Central memory CD4-positive, alpha-beta T cell (primary cell): ENCODE data around the gene SMYD3.
"Not testable (repeated sequence)": the region's sequence is repeated elsewhere in the genome, so short reads cannot be mapped to it uniquely, and the experiment has no call there.

Experiments used
- DNase-seq: peaks from one replicate; pipeline ENCODE4 v3.0.0; 2022

Gene SMYD3

GRCh38 chr1:245972476-245972875 is 534.6 kb downstream of the SMYD3 start:
- DNase-seq = no peak

GRCh38 chr1:245971711-245972085 is 535.4 kb downstream of the SMYD3 start:
- no peak for DNase-seq

- not testable (repeated sequence) for DNase-seq
These were observed 535.9 kb downstream of the SMYD3 start for GRCh38 chr1:245971076-245971710.

- no peak for DNase-seq
These were observed 537.8 kb downstream of the SMYD3 start for GRCh38 chr1:245969283-245969682.

- no peak for DNase-seq
These were observed 538.3 kb downstream of the SMYD3 start for GRCh38 chr1:245968775-245969174.

- DNase-seq = no peak
These were observed 541.7 kb downstream of the SMYD3 start for GRCh38 chr1:245965398-245965797.

GRCh38 chr1:245963649-245964048 is 543.4 kb downstream of the SMYD3 start:
- no peak for DNase-seq

- no peak for DNase-seq
These were observed 544.6 kb downstream of the SMYD3 start for GRCh38 chr1:245962453-245962852.

- DNase-seq = no peak
These were observed 545.9 kb downstream of the SMYD3 start for GRCh38 chr1:245961137-245961540.

- no peak for DNase-seq
These were observed 546.9 kb downstream of the SMYD3 start for GRCh38 chr1:245960171-245960570.

GRCh38 chr1:245958016-245958415 is 549.1 kb downstream of the SMYD3 start:
- no peak for DNase-seq

- no peak for DNase-seq
These were observed 549.7 kb downstream of the SMYD3 start for GRCh38 chr1:245957427-245957826.

GRCh38 chr1:245956225-245956624 is 550.9 kb downstream of the SMYD3 start:
- peak; percentile 44 for DNase-seq

- DNase-seq = peak; percentile 24
These were observed 553.0 kb downstream of the SMYD3 start for GRCh38 chr1:245953876-245954660.

GRCh38 chr1:245952383-245953026 is 554.6 kb downstream of the SMYD3 start:
- no peak for DNase-seq

GRCh38 chr1:245948786-245949185 is 558.3 kb downstream of the SMYD3 start:
- DNase-seq = no peak

- no peak for DNase-seq
These were observed 560.2 kb downstream of the SMYD3 start for GRCh38 chr1:245946905-245947304.

- not testable (repeated sequence) for DNase-seq
These were observed 561.9 kb downstream of the SMYD3 start for GRCh38 chr1:245945136-245945535.

GRCh38 chr1:245942856-245943255 is 564.2 kb downstream of the SMYD3 start:
- peak; percentile 51 for DNase-seq

- DNase-seq = not testable (repeated sequence)
These were observed 565.3 kb downstream of the SMYD3 start for GRCh38 chr1:245941771-245942170.

- no peak for DNase-seq
These were observed 567.2 kb downstream of the SMYD3 start for GRCh38 chr1:245939756-245940345.

GRCh38 chr1:245938046-245938435 is 569.0 kb downstream of the SMYD3 start:
- no peak for DNase-seq

- DNase-seq = no peak
These were observed 569.6 kb downstream of the SMYD3 start for GRCh38 chr1:245937316-245938045.
